Measurements from ENCODE around the gene GID8.

Gene GID8

DNA sequence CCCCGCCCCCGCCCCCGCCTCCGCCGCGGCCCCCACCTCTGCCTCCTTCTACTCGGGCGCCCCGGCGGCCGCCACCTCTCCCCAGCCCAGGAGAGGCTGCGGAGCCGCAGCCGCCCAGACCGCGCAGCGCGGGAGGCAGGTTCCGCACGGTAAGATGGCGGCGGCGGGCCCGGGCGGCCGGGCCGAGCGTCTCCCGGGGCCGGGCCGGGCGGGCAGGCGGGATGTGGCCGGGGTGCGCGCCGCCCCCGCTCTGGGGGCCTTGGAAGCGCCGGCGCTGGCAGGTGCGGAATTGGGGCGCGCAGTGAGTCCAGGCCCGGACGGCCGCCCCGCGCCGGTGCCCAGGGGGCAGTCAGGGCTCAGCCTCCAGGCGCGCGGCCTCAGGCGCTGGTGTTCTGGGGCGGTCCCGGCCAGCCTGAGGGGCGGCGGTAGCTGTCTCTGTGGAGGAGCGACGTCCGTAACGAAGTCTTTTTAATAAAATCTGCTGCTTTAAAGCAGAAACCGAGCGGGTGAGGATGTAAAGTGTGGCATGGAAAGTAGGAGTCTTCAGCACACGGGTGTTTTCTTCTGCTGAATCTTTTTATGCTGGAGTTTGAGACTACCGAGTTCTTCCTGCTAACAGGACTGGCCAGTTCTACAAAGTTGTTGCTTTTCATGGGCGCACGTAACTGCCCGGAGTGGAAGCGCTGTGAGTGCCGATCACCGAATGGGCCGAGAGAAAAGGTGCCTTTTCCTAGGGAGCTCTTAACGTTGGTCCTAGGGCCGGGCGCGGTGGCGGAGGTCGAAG, at the start of gene GID8:
Gene GID8, plus strand, starts transcription at position 43 of the 784 bp plus-strand sequence. CDS start 3,356 bp downstream, outside the sequence.
- no peak for DNase-seq

DNA sequence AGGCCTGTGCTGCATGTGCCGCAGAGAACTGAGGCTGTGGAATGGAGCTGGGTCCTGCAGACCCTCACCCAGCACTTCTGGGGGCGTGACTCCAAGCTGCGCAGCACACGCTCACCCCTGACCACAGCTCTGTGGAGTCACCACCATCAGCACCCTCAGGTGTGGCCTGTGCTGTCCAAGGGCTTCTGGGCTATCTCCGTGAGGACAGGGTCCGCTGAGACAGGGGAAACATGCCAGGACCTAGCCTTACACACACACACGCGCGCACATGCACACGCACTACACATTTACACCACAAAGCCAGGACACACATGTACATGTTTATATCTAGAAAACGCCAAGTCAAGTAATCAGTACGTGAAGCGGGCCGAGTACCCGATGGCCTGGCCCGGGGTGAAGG, 49.5 kb upstream of the GID8 start:
- DNase-seq: no peak

DNA sequence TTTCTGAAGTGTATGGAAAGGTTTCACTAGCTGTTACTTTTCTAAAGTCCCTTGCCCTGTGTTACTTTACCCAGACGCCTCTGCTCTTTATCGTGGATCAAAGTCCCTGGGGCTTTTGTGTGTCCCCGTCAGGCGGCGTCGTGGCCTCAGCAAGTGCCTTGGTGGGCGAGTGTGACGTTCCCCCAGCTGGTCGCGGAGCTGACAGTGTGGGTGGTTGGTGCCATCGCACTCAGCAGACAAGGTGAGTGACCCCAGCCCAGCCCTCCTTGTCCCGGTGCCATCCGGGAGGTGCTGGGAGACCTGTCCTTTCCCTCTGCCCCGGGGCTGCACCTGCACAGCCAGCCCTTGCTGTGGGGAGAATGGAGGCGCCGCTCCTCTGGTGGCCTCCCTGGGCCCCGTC, 49.0 kb upstream of the GID8 start:
- no peak for DNase-seq

DNA sequence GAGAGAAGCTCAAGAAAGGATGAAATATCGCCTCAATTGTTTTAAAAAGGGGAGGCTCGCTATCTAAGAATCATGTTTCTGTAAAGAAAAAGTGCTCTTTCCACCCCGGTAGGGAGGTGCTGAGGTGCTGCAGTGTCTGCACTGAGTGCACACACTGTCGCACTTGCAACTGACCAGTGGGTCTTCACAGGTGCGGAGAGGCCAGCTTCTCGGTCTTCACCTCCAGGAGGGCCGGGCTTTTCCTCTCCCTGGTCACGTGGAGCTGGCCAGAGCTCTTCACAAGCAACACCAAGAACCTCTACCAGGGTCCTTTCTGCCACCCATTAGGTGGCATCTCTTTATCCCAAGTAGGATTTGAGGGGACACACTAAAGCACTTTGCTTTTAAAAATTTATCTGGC, 48.5 kb upstream of the GID8 start:
- no peak for DNase-seq

DNA sequence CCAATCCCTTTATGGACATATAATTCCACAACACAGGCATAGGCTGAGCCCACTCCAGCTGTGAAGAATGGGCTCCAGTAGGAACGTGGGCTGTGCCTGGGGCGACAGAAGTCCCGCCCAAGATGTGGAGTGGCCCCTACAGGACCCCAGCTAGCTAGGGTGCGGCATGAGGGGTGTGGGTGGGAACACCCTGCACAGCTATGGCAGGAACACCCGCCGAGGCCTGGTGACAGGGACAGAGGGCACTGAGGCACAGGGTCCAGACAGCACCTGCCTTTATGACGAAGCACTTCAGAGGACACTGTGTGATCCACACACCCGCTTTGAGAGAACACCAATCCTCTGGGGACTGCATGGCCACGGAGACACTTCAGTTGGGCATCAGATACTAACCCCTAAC, 48.1 kb upstream of the GID8 start:
- DNase-seq: no peak

DNA sequence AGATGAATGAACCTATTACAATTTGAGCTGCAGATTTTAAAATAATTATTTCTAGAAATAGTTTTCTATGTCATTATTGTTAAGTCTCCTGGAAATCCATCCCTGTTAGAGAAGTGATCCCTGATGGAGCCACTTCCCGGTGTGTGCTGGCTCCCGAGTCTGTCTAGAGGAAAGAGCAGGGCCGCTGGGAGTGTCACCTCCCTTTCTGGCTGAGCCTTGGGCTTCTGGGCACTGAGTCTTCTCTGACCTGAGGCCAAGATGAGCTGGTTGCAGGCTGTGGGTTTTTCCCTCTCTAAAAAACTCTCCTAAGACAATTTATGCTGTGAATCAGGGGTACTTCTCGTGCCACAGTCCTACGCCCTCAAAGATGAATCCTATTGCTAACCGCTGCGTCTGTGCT, 47.5 kb upstream of the GID8 start:
- no peak for DNase-seq

DNA sequence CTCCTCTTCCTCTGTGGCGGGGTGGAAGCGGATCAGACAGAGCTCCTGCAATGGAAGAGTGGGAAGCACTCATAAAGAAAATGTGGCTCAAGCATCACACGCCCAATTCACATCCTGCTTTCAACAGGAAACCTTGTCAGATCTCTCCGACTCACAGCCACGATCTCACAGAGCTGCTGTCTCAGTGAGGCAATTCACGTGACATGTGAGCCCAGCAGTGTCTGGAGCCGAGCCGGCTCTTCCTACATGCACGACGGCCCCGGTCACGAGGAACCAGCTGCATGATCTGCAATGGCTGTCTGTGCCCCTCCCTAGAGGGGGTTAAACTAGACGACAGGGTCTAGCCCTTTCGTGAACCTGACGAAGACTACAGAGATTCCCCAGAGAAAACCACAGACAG, 46.8 kb upstream of the GID8 start:
- DNase-seq: no peak

DNA sequence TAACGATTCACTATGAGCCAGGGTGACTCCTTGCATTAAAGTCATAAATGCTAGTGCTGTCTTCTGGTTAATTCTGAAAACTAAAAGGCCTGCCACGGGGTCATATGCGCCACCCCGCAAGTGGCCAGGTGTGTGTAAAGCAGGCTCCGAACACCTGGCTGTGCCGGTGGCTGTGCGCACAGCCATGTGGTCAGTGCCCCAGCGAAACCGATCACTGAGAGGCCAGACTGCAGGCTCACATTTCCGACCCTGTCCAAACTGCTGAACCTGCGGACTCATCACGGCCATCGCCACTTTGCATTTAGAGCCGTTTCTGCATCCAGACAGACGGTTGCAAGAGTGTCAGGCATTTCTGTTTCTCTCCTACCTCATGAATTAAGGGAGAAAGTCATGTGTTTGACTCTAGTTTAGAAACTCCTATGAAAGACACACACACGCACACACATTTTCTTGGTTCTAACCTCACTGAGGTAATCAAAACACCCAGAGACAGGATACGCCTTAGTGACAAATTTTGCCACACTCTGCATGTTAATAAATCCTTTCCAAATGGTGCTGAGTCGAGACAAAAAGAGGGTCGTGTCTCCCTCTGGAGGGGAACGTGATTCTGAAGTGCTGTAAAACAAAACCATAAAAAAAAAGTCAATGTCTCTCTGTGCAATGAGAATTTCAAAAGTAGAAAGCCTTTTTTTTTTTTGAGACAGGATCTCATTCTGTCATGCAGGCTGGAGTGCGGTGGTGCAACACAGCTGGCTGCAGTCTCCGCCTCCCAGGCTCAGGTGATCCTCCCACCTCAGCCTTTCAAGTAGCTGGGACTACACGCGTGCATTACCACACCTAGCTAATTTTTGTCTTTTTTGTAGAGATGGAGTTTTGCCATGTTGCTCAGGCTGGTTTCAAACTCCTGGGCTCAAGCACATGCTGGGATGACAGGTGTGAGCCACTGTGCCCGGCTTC, 45.3 kb upstream of the GID8 start:
- DNase-seq: no peak

DNA sequence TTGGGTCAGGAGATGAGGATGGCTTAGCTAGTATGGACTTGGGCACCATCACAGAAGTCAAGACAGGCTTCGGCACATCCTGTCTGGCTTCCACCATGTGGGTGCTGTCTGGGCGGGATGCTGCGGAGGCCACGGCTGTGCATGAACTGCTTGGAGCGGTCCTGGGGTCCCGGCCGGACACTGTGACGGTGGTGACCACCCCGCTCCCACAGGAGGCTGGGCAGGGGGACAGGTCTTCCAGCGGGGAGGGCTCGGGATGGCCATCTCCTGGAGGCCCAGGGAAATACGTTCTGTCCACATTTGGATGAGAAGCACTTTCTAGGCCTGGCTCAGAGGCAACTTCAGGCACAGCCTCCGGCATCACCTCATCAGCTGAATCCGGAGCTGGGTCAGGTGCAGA, 44.2 kb upstream of the GID8 start:
- DNase-seq: no peak

DNA sequence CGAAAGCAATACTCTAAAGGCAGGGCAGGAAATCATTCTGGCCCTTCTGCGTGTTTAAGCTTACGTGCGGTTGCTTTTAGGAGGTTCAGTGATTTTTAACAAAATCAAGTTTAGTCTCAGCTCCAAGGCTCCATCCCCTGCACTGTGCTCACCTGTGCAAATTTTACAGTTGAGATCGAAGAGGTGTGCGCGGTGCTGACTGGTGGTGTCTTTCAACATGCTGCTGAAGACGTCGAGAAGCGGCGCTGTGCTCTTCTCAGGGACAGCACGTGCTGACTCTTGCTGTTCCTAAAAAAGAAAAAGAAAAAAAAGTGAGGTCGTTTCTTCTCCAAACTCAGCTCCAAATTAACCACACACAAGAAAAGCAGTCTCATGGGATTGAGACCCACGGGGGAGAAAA, 43.7 kb upstream of the GID8 start:
- DNase-seq: no peak

DNA sequence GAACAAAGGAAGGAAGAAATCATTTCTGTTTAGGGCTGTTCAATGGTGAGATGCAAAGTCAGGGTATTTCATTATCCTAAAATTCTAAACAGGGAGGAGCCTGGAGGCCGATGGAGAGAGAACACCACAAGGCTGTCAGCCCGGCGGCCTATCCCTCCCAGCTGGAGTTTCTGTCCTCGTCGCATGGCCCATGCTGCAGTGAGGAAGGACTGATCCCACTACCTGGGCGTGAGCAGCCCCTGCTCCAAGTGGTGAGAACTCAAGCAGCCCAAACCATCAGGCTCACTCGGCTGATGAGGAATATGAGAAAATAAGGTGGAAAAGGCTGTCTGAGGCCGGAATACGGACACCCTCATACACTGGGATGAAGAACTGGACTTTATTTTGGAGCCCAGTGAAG, 42.4 kb upstream of the GID8 start:
- no peak for DNase-seq

DNA sequence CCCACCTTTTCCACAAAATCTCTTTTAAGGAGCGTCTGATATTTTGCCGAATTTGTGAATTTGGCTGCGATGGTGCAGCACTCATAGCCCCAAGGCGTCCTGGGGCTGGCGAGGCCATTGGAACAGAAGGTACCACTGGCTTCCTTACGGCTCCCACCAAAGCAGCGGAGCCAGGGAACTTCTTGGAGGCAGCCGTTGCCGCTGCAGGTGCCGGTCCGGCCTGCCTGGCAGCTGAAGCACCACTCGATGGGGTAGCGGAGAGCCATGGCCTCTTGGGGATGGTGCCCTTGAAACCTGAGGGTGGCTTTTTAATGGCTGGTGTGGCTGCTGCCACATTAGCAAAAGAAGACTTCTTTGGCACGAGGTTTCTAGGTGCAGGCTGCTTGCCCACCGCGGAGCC, 41.4 kb upstream of the GID8 start:
- no peak for DNase-seq

DNA sequence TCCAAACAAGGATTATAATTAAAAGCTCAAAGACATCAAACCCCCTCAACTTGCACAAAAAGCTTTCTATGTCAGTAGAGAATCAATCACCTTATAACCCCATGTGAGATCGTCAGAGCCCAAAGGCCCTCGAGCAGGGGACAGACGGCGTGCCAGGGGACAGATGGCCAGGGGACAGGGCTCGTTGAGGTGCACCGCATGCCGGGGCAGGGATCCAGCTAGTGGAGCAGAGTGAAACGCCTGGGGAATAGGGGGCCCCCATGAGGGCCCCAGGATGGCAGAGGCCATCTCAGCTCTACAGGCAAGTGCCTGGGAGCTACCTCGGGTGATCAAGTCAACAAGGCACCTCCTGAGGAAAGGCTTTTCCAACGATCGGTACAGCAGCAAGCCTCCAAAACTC, 40.3 kb upstream of the GID8 start:
- DNase-seq: no peak

DNA sequence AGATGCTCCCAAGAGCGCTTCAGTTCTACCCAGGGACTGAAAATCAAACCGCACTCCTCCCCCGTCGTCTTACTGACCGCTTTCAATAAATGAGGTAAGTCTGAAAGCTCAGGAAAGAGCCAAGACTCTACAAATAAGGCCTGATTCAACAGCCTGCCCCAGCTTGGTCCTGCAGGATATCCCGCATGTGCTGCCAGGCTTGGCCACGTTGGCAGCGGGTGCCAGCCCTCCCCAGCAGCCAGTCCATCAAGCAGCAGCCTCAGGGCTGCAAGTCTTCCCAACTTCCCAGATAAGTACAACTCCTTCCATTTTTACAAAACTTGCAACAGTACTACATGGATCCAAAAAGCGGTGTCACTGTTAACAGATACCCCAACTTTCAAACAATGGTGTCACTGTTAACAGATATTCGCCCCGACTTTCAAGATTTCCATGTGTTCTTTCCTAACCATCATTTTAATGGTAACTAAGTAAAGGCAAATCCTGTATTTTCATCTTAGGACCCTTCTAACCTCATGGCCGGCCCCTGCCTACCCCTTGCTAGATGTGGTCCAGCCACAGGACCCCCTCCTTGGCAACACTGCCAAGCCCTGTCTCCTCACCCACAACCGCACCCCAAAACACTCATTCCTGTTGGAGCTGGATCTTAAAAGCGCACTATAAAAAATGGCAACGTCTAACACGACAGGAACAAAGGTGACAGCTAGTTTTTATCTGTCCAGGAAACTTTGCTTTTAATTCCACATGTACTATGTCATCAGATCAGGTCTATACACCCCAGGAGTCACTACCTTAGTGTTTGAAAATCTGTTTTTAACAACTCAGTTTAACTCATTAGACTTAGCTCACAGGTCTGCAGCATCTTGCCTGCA, 39.6 kb upstream of the GID8 start:
- DNase-seq: no peak

DNA sequence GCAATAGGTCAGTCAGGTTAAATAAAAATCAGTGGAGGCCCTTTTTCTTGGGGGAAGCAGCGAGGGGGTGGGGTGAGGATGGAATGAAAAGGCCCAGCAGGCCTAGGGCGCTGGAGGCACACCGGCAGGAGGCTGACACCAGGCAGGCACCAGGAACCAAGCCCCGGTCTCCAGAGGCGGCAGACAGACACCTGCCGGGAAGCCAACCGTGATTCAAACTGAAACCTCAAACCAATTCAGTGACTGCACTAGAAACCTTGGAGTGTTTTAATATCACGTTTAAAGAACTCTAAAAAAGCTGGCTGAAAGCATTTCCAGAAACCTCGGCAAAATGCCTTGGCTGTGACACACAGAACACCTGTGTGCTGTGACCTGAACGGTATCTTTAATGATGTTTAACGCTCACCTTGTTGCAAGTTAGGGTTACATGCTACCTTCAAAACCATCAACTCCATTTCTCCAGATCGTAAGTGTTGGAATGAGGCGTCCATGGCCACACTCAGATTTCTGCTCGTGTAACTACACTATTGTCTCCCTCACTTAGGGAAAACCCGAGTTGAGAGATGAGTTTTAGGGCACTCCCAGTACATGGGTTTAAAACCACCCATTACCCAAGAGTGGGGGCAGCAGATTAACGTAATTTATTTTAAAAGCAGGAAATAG, 38.8 kb upstream of the GID8 start:
- DNase-seq: no peak

DNA sequence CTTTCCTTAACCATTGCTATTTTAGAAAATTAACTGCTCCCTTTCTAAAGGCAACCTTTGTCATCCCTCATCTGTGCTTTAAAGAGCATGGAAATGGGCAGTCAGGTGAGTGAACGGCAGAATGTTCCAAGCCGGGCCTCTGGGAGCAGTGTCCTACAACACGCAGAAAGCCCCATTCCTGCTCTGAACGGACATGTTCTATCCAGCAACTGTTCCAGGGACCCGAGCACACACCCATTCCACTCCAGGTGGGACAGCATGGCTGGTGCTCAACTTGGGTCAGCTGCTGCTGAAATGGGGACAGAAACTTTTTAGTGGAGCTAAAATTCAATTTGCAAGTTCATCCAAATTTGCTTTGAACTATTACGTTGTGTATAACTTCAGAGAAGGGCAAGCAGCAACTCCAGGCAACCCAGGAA, 38.3 kb upstream of the GID8 start:
- no peak for DNase-seq

DNA sequence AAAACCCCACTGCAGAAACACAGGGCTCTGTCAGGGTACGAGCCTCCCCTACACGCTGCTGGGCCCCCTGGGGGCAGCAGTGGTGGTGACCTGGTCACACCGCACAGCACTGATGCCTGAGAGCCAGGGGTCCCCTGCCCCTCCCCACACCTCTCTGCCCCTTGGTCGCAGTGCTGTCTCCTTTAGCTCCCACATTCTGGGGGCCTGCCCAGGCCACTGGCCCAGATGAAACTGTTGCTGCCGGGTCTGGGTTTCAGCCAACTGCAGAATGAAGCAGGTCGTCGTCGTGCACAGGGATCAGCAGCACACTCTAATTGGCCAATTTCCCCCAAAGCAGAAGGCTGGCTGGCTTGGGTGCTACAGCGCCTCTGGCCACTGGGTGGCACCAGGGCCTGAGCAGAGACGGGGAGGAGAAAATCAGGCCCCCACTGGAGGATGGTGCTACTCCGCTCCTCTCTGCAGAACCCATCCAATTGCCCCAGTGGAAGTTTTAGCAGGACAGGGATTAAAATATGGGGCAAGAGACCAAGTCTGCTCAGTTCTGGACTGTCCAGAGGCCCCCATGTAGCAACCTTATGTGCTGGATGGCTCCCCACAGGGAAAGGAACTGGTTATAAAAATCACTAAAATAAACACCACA, 37.8 kb upstream of the GID8 start:
- DNase-seq: no peak

DNA sequence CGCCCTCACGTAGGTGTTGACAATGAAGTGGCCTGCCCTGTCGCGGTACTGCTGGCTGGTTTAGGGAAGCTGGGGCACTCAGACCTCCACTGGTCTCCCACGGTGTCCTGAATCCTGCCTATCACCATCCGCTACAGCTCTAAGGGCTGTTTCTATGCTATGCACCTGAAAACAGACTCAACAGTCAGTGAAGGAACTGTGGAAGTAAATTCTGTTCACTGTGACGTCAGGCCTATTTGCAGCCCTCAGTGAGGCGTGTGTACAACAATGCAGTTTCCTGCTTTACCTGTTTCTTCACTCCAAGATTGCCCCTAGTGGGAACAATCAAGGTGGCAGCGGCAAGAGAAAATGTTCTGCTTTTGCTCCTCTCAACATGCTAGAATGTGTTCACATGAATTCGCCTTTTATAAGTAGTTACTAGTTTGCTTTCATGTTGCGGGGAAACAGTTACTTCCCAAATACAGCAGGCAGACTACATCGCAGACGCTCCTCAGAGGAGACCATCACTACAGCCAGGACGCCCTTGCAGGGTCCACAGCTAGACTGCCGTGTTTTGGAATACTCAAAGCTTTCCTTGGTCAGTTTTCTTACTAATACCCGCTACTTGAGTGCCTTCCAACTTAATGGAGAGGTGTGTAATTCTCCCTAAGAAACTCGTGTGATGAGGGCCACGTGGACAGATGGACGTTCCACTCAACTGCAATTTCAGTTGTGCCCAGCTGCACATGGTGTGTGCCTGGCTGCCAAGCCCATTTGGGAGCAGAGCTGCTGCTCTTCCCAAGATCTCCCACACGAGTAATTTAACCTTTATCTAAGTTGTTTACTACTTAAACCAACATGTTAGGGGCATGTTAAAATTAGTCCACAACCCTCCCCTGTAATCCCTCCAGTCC, 37.0 kb upstream of the GID8 start:
- no peak for DNase-seq

DNA sequence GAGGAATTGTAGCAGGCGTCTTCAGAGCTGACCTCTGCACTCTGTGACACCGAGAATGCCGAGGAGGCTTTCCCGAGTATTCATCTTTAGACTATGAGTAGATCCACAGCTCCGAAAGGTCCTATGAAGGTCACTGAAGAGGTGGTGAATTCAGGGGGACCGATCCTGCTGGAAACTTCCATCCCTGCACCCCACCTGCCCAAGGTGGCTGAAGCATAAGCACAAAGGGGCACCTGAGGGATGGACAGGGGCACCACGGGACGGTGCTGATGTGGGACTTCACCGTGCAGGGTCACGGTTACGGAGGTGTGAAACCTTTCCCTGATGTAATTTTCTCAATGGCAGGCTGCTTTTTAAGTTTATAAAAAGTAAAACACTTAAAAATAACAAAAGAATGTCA, 36.1 kb upstream of the GID8 start:
- no peak for DNase-seq

DNA sequence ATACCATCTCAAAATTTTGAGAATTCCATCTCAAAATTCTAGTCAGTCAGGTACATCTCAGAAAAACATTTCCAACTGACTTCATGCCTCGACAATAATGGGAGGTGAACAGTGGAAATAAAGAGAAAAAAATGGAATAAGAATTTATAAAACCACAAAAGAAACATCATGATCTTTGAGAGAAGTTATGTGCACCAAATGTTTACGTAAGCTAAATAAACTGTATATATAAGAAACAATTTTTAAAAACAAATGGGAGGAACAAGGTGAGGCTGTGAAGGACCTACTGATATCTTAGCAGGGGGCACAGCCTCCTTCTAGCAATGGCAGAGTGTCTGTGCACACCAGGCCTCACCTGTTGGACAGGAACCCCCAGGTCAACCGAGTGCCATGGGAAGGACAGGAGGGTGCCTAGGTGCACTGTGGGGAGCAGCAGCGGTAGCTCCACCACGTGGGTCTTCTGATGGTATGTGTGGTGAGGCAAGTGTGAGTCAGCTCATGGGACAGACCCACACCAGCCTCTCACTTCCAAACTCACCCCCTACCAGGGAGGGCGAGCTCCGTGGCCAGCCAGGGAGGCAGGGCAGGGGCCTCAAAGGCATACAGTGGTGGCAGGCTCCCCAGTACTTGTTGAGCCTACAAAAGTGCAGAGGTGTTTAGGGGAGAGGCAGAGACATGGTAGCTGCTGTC, 34.9 kb upstream of the GID8 start:
- DNase-seq: no peak

All from NCI-H1048 (cell line).